HG03442 (cell line): ENCODE results near the gene EML4.
"Not testable (repeated sequence)": the region's sequence is repeated elsewhere in the genome, so short reads cannot be mapped to it uniquely, and the experiment has no call there.

ENCODE experiments used
- ATAC-seq: cut with Tn5 transposase; IDR thresholded peaks from one replicate; pipeline ENCODE4 v1.9.1; 2021; ENCODE audit warnings: mild to moderate bottlenecking, moderate library complexity; ENCODE audit not compliant: unreplicated experiment

The EML4 gene

GRCh38 chr2:42249887-42250286 is 80.7 kb downstream of the EML4 start:
- ATAC-seq = no peak

GRCh38 chr2:42250925-42251324 is 81.8 kb downstream of the EML4 start:
- no peak for ATAC-seq

GRCh38 chr2:42252464-42252863 is 83.3 kb downstream of the EML4 start:
- no peak for ATAC-seq

- ATAC-seq = no peak
Measured at GRCh38 chr2:42254186-42254895, 85.2 kb downstream of the EML4 start.

GRCh38 chr2:42256505-42256904 is 87.4 kb downstream of the EML4 start:
- no peak for ATAC-seq

GRCh38 chr2:42261518-42262195 is 92.5 kb downstream of the EML4 start:
- no peak for ATAC-seq

- no peak for ATAC-seq
Measured at GRCh38 chr2:42266236-42266635, 97.1 kb downstream of the EML4 start.

- ATAC-seq = peak; percentile 61
Measured at GRCh38 chr2:42267530-42267929, 98.4 kb downstream of the EML4 start.

GRCh38 chr2:42268528-42269151 is 99.5 kb downstream of the EML4 start:
- no peak for ATAC-seq

GRCh38 chr2:42270757-42271156 is 101.6 kb downstream of the EML4 start:
- no peak for ATAC-seq

- ATAC-seq = not testable (repeated sequence)
Measured at GRCh38 chr2:42271246-42271645, 102.1 kb downstream of the EML4 start.

- ATAC-seq = no peak
Measured at GRCh38 chr2:42274863-42275262, 105.7 kb downstream of the EML4 start.

GRCh38 chr2:42281416-42282081 is 112.4 kb downstream of the EML4 start:
- ATAC-seq = no peak

- no peak for ATAC-seq
Measured at GRCh38 chr2:42284019-42284418, 114.9 kb downstream of the EML4 start.

- no peak for ATAC-seq
Measured at GRCh38 chr2:42286268-42286946, 117.3 kb downstream of the EML4 start.

- no peak for ATAC-seq
Measured at GRCh38 chr2:42288811-42289210, 119.7 kb downstream of the EML4 start.

GRCh38 chr2:42289222-42289621 is 120.1 kb downstream of the EML4 start:
- ATAC-seq = no peak

- no peak for ATAC-seq
Measured at GRCh38 chr2:42290005-42290404, 120.9 kb downstream of the EML4 start.

- ATAC-seq = no peak
Measured at GRCh38 chr2:42293019-42293418, 123.9 kb downstream of the EML4 start.

- ATAC-seq = peak; percentile 69
Measured at GRCh38 chr2:42296226-42296625, 127.1 kb downstream of the EML4 start.

GRCh38 chr2:42297322-42297936 is 128.3 kb downstream of the EML4 start:
- ATAC-seq = no peak
